ENCODE measurements around the gene C1S.
"Not testable (repeated sequence)": the region's sequence is repeated elsewhere in the genome, so short reads cannot be mapped to it uniquely, and the experiment has no call there.

C1S gene

GRCh38 chr12:7060353-7060954 is at the start of gene C1S:
Gene C1S (plus strand): TSS chr12:7060718. CDS start chr12:7061913, 1,195 bp downstream.
- no peak for DNase-seq (ENCODE audit: low read depth)

- not testable (repeated sequence) for DNase-seq (ENCODE audit: low read depth)
Observed at GRCh38 chr12:7011398-7011797, 49.1 kb upstream of the C1S start.

GRCh38 chr12:7012024-7012607 is 48.4 kb upstream of the C1S start:
- no peak for DNase-seq (ENCODE audit: low read depth)

GRCh38 chr12:7013101-7013500 is 47.4 kb upstream of the C1S start:
- no peak for DNase-seq (ENCODE audit: low read depth)

- no peak for DNase-seq (ENCODE audit: low read depth)
Observed at GRCh38 chr12:7015555-7016370, 44.8 kb upstream of the C1S start.

GRCh38 chr12:7016958-7017571 is 43.5 kb upstream of the C1S start:
- DNase-seq (ENCODE audit: low read depth), result no peak

- DNase-seq (ENCODE audit: low read depth), result no peak
Observed at GRCh38 chr12:7017870-7018349, 42.6 kb upstream of the C1S start.

- DNase-seq (ENCODE audit: low read depth), result peak; percentile 94
Observed at GRCh38 chr12:7018350-7019042, 42.0 kb upstream of the C1S start, which contains the start of gene LPCAT3. Gene LPCAT3 (minus strand): TSS chr12:7018476. CDS start chr12:7018424, 52 bp downstream.

GRCh38 chr12:7019043-7019569 is 41.4 kb upstream of the C1S start:
- no peak for DNase-seq (ENCODE audit: low read depth)

GRCh38 chr12:7021956-7022355 is 38.6 kb upstream of the C1S start:
- DNase-seq (ENCODE audit: low read depth), result no peak

GRCh38 chr12:7023114-7023513 is 37.4 kb upstream of the C1S start:
- DNase-seq (ENCODE audit: low read depth), result no peak

- no peak for DNase-seq (ENCODE audit: low read depth)
Observed at GRCh38 chr12:7026854-7027253, 33.7 kb upstream of the C1S start.

- DNase-seq (ENCODE audit: low read depth), result no peak
Observed at GRCh38 chr12:7031306-7031705, 29.2 kb upstream of the C1S start.

GRCh38 chr12:7032990-7033389 is 27.5 kb upstream of the C1S start:
- DNase-seq (ENCODE audit: low read depth), result no peak

GRCh38 chr12:7034464-7034863 is 26.1 kb upstream of the C1S start:
- no peak for DNase-seq (ENCODE audit: low read depth)

GRCh38 chr12:7035463-7035862 is 25.1 kb upstream of the C1S start:
- DNase-seq (ENCODE audit: low read depth), result no peak

GRCh38 chr12:7037411-7037810 is 23.1 kb upstream of the C1S start:
- DNase-seq (ENCODE audit: low read depth), result not testable (repeated sequence)

- DNase-seq (ENCODE audit: low read depth), result no peak
Observed at GRCh38 chr12:7038591-7038990, 21.9 kb upstream of the C1S start.

- DNase-seq (ENCODE audit: low read depth), result no peak
Observed at GRCh38 chr12:7039403-7039802, 21.1 kb upstream of the C1S start.

GRCh38 chr12:7042842-7043241 is 17.7 kb upstream of the C1S start:
- no peak for DNase-seq (ENCODE audit: low read depth)

GRCh38 chr12:7045913-7046312 is 14.6 kb upstream of the C1S start:
- DNase-seq (ENCODE audit: low read depth), result no peak
